ENCODE results near the gene GRID1.

The GRID1 gene

GRCh38 chr10:86203162-86203905 is 163.3 kb downstream of the GRID1 start:
- no peak for TF ChIP-seq Cebpa-rat (IDR thresholded peaks at IDR 0.05)
- Histone ChIP-seq H3K27me3 (no peaks in the 10 kb centered on the region), H3K4me1 (no peaks in the 10 kb centered on the region), H3K36me3 (no peaks in the 10 kb centered on the region), H3K4me3 (no peak overlapping the region), H3K27ac (no peak overlapping the region), H3K9me3 (no peaks in the 10 kb centered on the region), H3K9ac (no peak overlapping the region), H3K4me2 (no peak overlapping the region), H4K20me1 (no peaks in the 10 kb centered on the region; the same call in 1 of the 2 replicates)

GRCh38 chr10:86202226-86202735 is 164.3 kb downstream of the GRID1 start:
- H3K27ac ChIP-seq = no peak overlapping the region
- no peak for TF ChIP-seq Cebpa-rat (IDR thresholded peaks at IDR 0.05)
- H3K9ac ChIP-seq = no peak overlapping the region
- H3K4me1 ChIP-seq = no peaks in the 10 kb centered on the region
- H4K20me1 ChIP-seq = no peaks in the 10 kb centered on the region; the same call in 1 of the 2 replicates
- H3K4me2 ChIP-seq = no peak overlapping the region
- H3K9me3 ChIP-seq = no peaks in the 10 kb centered on the region
- no peak overlapping the region for H3K4me3 ChIP-seq
- no peaks in the 10 kb centered on the region for H3K36me3 ChIP-seq
- H3K27me3 ChIP-seq = no peaks in the 10 kb centered on the region

- Histone ChIP-seq H3K4me3 (no peak overlapping the region), H4K20me1 (no peaks in the 10 kb centered on the region; the same call in 1 of the 2 replicates), H3K27ac (no peak overlapping the region), H3K4me2 (no peak overlapping the region), H3K36me3 (no peaks in the 10 kb centered on the region), H3K9ac (no peak overlapping the region), H3K4me1 (0 out of 2 replicates have a peak, but pooled peaks cover 1% of the 10 kb centered on the region), H3K9me3 (no peaks in the 10 kb centered on the region), H3K27me3 (no peaks in the 10 kb centered on the region)
- no peak for TF ChIP-seq Cebpa-rat (IDR thresholded peaks at IDR 0.05)
These were observed 165.7 kb downstream of the GRID1 start for GRCh38 chr10:86200867-86201266.

GRCh38 chr10:86200269-86200668 is 166.3 kb downstream of the GRID1 start:
- no peak overlapping the region for H3K4me2 ChIP-seq

GRCh38 chr10:86199041-86199440 is 167.6 kb downstream of the GRID1 start:
- H4K20me1 ChIP-seq = no peaks in the 10 kb centered on the region; the same call in 1 of the 2 replicates
- H3K9ac ChIP-seq = no peak overlapping the region
- no peak for TF ChIP-seq Cebpa-rat (IDR thresholded peaks at IDR 0.05)
- H3K4me2 ChIP-seq = no peak overlapping the region
- H3K4me3 ChIP-seq = no peak overlapping the region
- no peaks in the 10 kb centered on the region for H3K27me3 ChIP-seq
- no peaks in the 10 kb centered on the region for H3K9me3 ChIP-seq
- H3K27ac ChIP-seq = no peak overlapping the region
- peaks cover 20% of the 10 kb centered on the region for H3K4me1 ChIP-seq
- H3K36me3 ChIP-seq = no peaks in the 10 kb centered on the region

More at GRCh38 chr10:86200269-86200668, 166.3 kb downstream of the GRID1 start:
- Histone ChIP-seq H4K20me1 (no peaks in the 10 kb centered on the region; the same call in 1 of the 2 replicates), H3K36me3 (no peaks in the 10 kb centered on the region), H3K9ac (no peak overlapping the region), H3K9me3 (no peaks in the 10 kb centered on the region), H3K4me1 (peaks cover 7% of the 10 kb centered on the region), H3K27me3 (no peaks in the 10 kb centered on the region), H3K27ac (no peak overlapping the region), H3K4me3 (no peak overlapping the region)
- no peak for TF ChIP-seq Cebpa-rat (IDR thresholded peaks at IDR 0.05)

GRCh38 chr10:86198271-86198670 is 168.3 kb downstream of the GRID1 start:
- no peak overlapping the region for H3K4me3 ChIP-seq

GRCh38 chr10:86197166-86197790 is 169.3 kb downstream of the GRID1 start:
- Histone ChIP-seq H4K20me1 (no peaks in the 10 kb centered on the region), H3K4me3 (no peak overlapping the region), H3K4me1 (peaks cover 37% of the 10 kb centered on the region), H3K36me3 (no peaks in the 10 kb centered on the region), H3K27me3 (no peaks in the 10 kb centered on the region), H3K4me2 (no peak overlapping the region), H3K9me3 (no peaks in the 10 kb centered on the region), H3K9ac (no peak overlapping the region), H3K27ac (no peak overlapping the region)
- TF ChIP-seq Cebpa-rat (IDR thresholded peaks at IDR 0.05) = no peak

More at GRCh38 chr10:86198271-86198670, 168.3 kb downstream of the GRID1 start:
- no peak overlapping the region for H3K4me2 ChIP-seq
- no peak overlapping the region for H3K27ac ChIP-seq
- no peaks in the 10 kb centered on the region; the same call in 1 of the 2 replicates for H4K20me1 ChIP-seq
- H3K4me1 ChIP-seq = peaks cover 27% of the 10 kb centered on the region
- H3K9ac ChIP-seq = no peak overlapping the region
- no peaks in the 10 kb centered on the region for H3K27me3 ChIP-seq
- no peaks in the 10 kb centered on the region for H3K9me3 ChIP-seq
- H3K36me3 ChIP-seq = no peaks in the 10 kb centered on the region
- no peak for TF ChIP-seq Cebpa-rat (IDR thresholded peaks at IDR 0.05)

- TF ChIP-seq Cebpa-rat (IDR thresholded peaks at IDR 0.05) = no peak
- Histone ChIP-seq H3K4me3 (no peak overlapping the region), H3K4me2 (0 out of 2 replicates have a peak overlapping the region, but pooled peaks have one; percentile 21)
These were observed 171.0 kb downstream of the GRID1 start for GRCh38 chr10:86195521-86196157.

GRCh38 chr10:86194684-86195083 is 171.9 kb downstream of the GRID1 start:
- Histone ChIP-seq H3K27ac (no peak overlapping the region), H4K20me1 (no peaks in the 10 kb centered on the region), H3K4me1 (peaks cover 38% of the 10 kb centered on the region), H3K4me3 (no peak overlapping the region), H3K9ac (no peak overlapping the region), H3K9me3 (no peaks in the 10 kb centered on the region), H3K27me3 (no peaks in the 10 kb centered on the region), H3K4me2 (peak overlapping the region; percentile 21), H3K36me3 (no peaks in the 10 kb centered on the region)
- no peak for TF ChIP-seq Cebpa-rat (IDR thresholded peaks at IDR 0.05)

More at GRCh38 chr10:86195521-86196157, 171.0 kb downstream of the GRID1 start:
- Histone ChIP-seq H3K9me3 (no peaks in the 10 kb centered on the region), H3K27ac (no peak overlapping the region), H3K4me1 (peaks cover 38% of the 10 kb centered on the region), H3K36me3 (no peaks in the 10 kb centered on the region), H3K9ac (no peak overlapping the region), H3K27me3 (no peaks in the 10 kb centered on the region), H4K20me1 (no peaks in the 10 kb centered on the region)

Measured in BLaER1 (cell line).